AG09309 (cell line): ENCODE measurements around the gene OSTF1.

ENCODE experiments used
- DNase-seq: peaks from one replicate; pipeline ENCODE4 v3.0.0-alpha.2; 2010; ENCODE audit warnings: low read depth
- H3K4me3 ChIP-seq: 2 replicates; pipeline ENCODE4 v1.5.1; 2011; ENCODE audit warnings: mild to moderate bottlenecking, low read depth, low read length, moderate library complexity; ENCODE audit not compliant: control insufficient read depth
- TF ChIP-seq, protein P1 (sequence below): IDR thresholded peaks from 2 replicates; pipeline ENCODE4 v1.5.1; 2011; ENCODE audit warnings: mild to moderate bottlenecking, low read depth, low read length, inconsistent platforms; ENCODE audit not compliant: insufficient read depth, control insufficient read depth; ENCODE audit errors: missing control alignments

The OSTF1 gene

DNA sequence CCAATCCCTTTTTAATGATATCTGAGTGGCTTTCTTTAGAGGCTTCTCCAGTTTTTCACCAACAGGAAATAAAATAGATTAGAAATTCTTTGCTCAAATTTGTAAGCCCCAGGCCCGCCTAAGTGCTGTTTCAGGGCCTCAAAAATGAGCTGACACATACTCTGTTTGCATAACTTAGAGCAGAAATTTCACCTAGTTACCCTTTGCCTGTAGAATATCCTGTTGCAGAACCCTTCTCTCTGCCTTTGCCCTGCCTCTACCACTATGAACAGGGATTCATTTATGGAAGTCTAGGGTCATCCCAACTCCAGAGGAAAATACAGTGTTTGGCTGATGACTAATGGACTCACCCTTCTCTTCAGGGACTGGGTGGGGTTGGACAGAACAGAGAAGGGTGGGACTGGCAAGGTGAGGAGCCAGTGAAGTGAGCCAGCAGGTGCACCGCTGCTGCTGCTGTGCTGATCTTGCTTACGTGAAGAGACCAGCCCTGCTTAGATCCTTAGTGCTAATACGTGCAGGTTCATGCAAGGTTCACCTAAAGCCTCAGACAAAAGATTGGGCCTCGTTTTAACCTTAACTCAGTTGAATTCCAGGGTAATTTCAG lies 22.8 kb downstream of the OSTF1 start:
- TF ChIP-seq, protein P1, sequence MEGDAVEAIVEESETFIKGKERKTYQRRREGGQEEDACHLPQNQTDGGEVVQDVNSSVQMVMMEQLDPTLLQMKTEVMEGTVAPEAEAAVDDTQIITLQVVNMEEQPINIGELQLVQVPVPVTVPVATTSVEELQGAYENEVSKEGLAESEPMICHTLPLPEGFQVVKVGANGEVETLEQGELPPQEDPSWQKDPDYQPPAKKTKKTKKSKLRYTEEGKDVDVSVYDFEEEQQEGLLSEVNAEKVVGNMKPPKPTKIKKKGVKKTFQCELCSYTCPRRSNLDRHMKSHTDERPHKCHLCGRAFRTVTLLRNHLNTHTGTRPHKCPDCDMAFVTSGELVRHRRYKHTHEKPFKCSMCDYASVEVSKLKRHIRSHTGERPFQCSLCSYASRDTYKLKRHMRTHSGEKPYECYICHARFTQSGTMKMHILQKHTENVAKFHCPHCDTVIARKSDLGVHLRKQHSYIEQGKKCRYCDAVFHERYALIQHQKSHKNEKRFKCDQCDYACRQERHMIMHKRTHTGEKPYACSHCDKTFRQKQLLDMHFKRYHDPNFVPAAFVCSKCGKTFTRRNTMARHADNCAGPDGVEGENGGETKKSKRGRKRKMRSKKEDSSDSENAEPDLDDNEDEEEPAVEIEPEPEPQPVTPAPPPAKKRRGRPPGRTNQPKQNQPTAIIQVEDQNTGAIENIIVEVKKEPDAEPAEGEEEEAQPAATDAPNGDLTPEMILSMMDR, result no peak
- H3K4me3 ChIP-seq, result no peak overlapping the region
- no peak for DNase-seq

- TF ChIP-seq, protein P1, result no peak
- H3K4me3 ChIP-seq, result no peak overlapping the region
- DNase-seq, result no peak
Observed at GRCh38 chr9:75112789-75113188, 24.5 kb downstream of the OSTF1 start.

- no peak for DNase-seq
- TF ChIP-seq, protein P1, result no peak
- no peak overlapping the region for H3K4me3 ChIP-seq
Observed at GRCh38 chr9:75116306-75116705, 28.0 kb downstream of the OSTF1 start.

DNA sequence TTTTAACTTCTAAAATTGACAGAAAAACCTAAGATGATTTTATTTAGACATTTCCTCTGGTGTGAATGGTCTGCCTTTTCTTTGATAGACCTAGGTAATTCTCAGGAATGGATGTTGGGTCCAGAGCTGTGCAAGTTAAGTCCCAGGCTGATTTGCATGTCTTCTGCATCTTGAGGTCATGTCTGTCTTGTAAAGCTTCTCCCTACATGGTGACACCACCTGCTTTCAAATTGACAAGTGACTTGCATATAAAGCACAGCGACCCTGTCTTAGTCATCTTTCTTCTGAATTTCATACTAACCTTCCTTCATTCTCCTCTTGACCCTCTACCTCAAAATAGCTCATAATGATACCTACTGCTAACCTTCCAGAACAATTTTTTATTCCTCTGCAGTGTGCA lies 29.2 kb downstream of the OSTF1 start:
- DNase-seq, result no peak
- TF ChIP-seq, protein P1, result no peak

DNA sequence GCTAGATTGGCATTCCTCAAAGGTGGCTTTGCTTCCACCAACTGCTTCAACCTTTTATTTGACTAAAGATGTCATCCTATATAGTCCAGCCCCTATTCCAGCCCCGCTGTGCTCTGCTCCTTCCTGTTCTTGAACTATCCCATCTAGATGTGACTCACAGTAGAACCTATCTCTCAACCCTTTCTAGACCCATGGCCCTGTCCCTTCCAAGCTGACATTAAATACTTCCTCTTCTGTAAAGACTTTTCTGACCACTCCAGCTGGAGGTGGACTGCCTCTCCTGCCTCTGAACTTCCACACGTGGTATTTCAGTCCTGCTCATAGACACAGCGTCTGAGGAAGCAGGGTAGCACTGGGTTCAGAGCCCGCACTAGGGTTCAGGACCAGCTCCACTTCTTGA lies 32.4 kb downstream of the OSTF1 start:
- TF ChIP-seq, protein P1, result no peak
- no peak for DNase-seq
- H3K4me3 ChIP-seq, result no peak overlapping the region

More for the DNA sequence above, 29.2 kb downstream of the OSTF1 start:
- H3K4me3 ChIP-seq, result no peak overlapping the region

DNA sequence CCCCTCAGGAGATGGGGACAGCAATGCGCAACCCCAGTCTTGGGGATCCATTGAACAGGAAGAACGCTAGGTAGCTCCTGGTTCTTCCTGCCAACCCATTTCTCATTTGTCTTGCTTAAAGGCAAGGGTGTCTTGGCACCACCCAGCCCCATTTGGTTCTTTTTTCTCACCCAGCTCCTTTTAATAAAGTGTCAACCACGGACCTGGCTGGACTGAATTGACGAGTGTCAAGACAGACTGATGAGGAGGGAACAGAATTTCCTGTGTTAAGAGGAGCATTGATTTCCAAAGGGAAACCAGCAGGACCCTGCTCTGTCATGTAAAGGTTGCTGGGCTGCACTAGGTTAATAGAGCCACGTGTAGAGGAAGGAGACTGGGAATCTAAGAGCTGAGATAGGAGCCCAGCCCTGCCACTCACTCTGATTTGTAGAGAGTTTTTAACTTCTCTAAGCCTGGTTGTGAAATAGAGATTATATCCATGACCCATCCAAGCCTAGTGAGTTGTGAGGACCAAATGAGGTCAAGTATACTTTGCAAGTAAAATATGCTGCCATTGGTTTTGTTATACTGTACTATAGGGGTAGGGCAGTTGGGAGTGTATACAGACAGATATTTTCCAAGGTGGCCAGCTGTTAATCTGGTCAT lies 33.7 kb downstream of the OSTF1 start:
- TF ChIP-seq, protein P1, result no peak
- no peak for DNase-seq
- no peak overlapping the region for H3K4me3 ChIP-seq

GRCh38 chr9:75123696-75124095 lies 35.4 kb downstream of the OSTF1 start:
- TF ChIP-seq, protein P1, result no peak
- no peak overlapping the region for H3K4me3 ChIP-seq
- no peak for DNase-seq
